ENCODE results near the gene DCDC1.

DNA sequence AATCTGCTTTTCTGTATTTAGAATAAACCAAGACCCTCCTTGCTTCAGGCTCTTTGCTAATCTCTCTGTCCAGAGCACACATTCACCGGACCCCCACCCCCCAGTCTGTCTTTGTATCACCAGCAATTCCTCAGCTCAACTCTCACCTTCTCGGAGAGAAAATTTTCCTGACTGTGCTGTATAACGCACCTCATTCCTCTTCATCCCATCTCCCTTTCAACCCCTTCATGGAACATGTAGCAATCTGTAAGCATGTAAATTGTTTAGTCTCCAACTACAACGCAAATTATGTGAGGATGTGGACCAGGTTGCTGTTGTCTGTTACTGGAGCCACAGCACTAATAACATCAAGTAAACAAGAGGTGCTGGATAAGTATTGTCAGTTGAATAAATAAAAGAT, 349.8 kb downstream of the DCDC1 start:
- TF ChIP-seq, protein P1, sequence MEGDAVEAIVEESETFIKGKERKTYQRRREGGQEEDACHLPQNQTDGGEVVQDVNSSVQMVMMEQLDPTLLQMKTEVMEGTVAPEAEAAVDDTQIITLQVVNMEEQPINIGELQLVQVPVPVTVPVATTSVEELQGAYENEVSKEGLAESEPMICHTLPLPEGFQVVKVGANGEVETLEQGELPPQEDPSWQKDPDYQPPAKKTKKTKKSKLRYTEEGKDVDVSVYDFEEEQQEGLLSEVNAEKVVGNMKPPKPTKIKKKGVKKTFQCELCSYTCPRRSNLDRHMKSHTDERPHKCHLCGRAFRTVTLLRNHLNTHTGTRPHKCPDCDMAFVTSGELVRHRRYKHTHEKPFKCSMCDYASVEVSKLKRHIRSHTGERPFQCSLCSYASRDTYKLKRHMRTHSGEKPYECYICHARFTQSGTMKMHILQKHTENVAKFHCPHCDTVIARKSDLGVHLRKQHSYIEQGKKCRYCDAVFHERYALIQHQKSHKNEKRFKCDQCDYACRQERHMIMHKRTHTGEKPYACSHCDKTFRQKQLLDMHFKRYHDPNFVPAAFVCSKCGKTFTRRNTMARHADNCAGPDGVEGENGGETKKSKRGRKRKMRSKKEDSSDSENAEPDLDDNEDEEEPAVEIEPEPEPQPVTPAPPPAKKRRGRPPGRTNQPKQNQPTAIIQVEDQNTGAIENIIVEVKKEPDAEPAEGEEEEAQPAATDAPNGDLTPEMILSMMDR (conservative IDR thresholded peaks at IDR 0.05) = no peak
- TF ChIP-seq ZFX (IDR thresholded peaks at IDR 0.05) = no peak

All from C4-2B (cell line).